H9 (cell line): ENCODE measurements around the gene DAPK1. TPM values are rescaled to one million over a fixed set of nuclear protein-coding genes. Genes with fewer than 3 reads are reported as not detected.

ENCODE experiments used
- DNase-seq: peaks from one replicate; pipeline ENCODE4 v3.0.0-alpha.2; 2017
- H2AFZ ChIP-seq: one replicate; pipeline ENCODE4 v1.6.1; 2013; ENCODE audit warnings: mild to moderate bottlenecking, low read length, control low read depth, moderate library complexity
- H2AK5ac ChIP-seq: 2 replicates; pipeline ENCODE4 v1.6.1; 2013; ENCODE audit warnings: low read length, control low read depth, mixed read lengths; ENCODE audit not compliant: insufficient read length
- H2BK120ac ChIP-seq: one replicate; pipeline ENCODE4 v1.6.1; 2013; ENCODE audit warnings: low read depth, mild to moderate bottlenecking, low read length, control low read depth, inconsistent platforms; ENCODE audit not compliant: poor library complexity, severe bottlenecking
- H2BK12ac ChIP-seq: 2 replicates; pipeline ENCODE4 v1.6.1; 2013; ENCODE audit warnings: low read length, control low read depth, mixed read lengths, low read depth; ENCODE audit not compliant: insufficient read length
- H2BK15ac ChIP-seq: 2 replicates; pipeline ENCODE4 v1.6.1; 2013; ENCODE audit warnings: low read depth, low read length, control low read depth
- H2BK20ac ChIP-seq: one replicate; pipeline ENCODE4 v1.6.1; 2013; ENCODE audit warnings: low read depth, mild to moderate bottlenecking, low read length, control low read depth, inconsistent platforms; ENCODE audit not compliant: poor library complexity, severe bottlenecking
- H2BK5ac ChIP-seq: 2 replicates; pipeline ENCODE4 v1.6.1; 2013; ENCODE audit warnings: low read length, control low read depth, mixed read lengths; ENCODE audit not compliant: insufficient read length
- H3K14ac ChIP-seq: 2 replicates; pipeline ENCODE4 v1.6.1; 2013; ENCODE audit warnings: low read length, control low read depth; ENCODE audit not compliant: insufficient read depth
- H3K18ac ChIP-seq: 2 replicates; pipeline ENCODE4 v1.6.1; 2013; ENCODE audit warnings: low read depth, mild to moderate bottlenecking, mixed read lengths, low read length, control low read depth; ENCODE audit not compliant: insufficient read length
- H3K23ac ChIP-seq: 2 replicates; pipeline ENCODE4 v1.6.1; 2013; ENCODE audit warnings: low read length, control low read depth, mixed read lengths, low read depth; ENCODE audit not compliant: insufficient read length
- H3K23me2 ChIP-seq: 2 replicates; pipeline ENCODE4 v1.6.1; 2013; ENCODE audit warnings: low read depth, mild to moderate bottlenecking, mixed read lengths, low read length, control low read depth; ENCODE audit not compliant: insufficient read length, poor library complexity, severe bottlenecking
- H3K27ac ChIP-seq: 2 replicates; pipeline ENCODE4 v1.5.1; 2013; ENCODE audit warnings: low read length, control low read depth, mixed read lengths, low read depth; ENCODE audit not compliant: insufficient read length
- H3K27me3 ChIP-seq: 2 replicates; pipeline ENCODE4 v1.6.1; 2013; ENCODE audit warnings: low read length, control low read depth, inconsistent platforms; ENCODE audit not compliant: insufficient read depth
- H3K4ac ChIP-seq: 2 replicates; pipeline ENCODE4 v1.6.1; 2013; ENCODE audit warnings: low read depth, mild to moderate bottlenecking, control low read depth, inconsistent platforms, low read length, moderate library complexity
- H3K4me1 ChIP-seq: 2 replicates; pipeline ENCODE4 v1.6.1; 2013; ENCODE audit warnings: low read length, control low read depth, inconsistent platforms; ENCODE audit not compliant: insufficient read depth
- H3K4me2 ChIP-seq: 2 replicates; pipeline ENCODE4 v1.6.1; 2013; ENCODE audit warnings: low read length, control low read depth, mixed read lengths; ENCODE audit not compliant: insufficient read length, insufficient read depth
- H3K56ac ChIP-seq: 2 replicates; pipeline ENCODE4 v1.6.1; 2013; ENCODE audit warnings: low read depth, mild to moderate bottlenecking, mixed read lengths, low read length, control low read depth; ENCODE audit not compliant: insufficient read length
- H3K79me1 ChIP-seq: 2 replicates; pipeline ENCODE4 v1.6.1; 2013; ENCODE audit warnings: low read depth, mild to moderate bottlenecking, moderate library complexity, low read length, control low read depth, inconsistent platforms; ENCODE audit not compliant: insufficient read depth, poor library complexity, severe bottlenecking
- H3K79me2 ChIP-seq: 2 replicates; pipeline ENCODE4 v1.6.1; 2013; ENCODE audit warnings: low read length, control low read depth, inconsistent platforms; ENCODE audit not compliant: insufficient read depth
- H3K9ac ChIP-seq: 2 replicates; pipeline ENCODE4 v1.6.1; 2013; ENCODE audit warnings: low read length, control low read depth, mixed read lengths; ENCODE audit not compliant: insufficient read length; ENCODE audit errors: extremely low read depth
- H3K9me3 ChIP-seq: one replicate; pipeline ENCODE4 v1.6.1; 2013; ENCODE audit warnings: low read depth, low read length, inconsistent platforms; ENCODE audit not compliant: control insufficient read depth
- H3T11ph ChIP-seq: one replicate; pipeline ENCODE4 v1.6.1; 2013; ENCODE audit warnings: mild to moderate bottlenecking, low read length, control low read depth, inconsistent platforms
- H4K20me1 ChIP-seq: one replicate; pipeline ENCODE4 v1.6.1; 2013; ENCODE audit not compliant: control insufficient read depth, insufficient read length, insufficient read depth
- H4K5ac ChIP-seq: 2 replicates; pipeline ENCODE4 v1.6.1; 2013; ENCODE audit warnings: low read depth, mild to moderate bottlenecking, mixed read lengths, low read length, control low read depth; ENCODE audit not compliant: insufficient read length
- H4K8ac ChIP-seq: replicated peaks from 2 replicates; pipeline ENCODE4 v1.6.1; 2013; ENCODE audit warnings: low read length, control low read depth, mixed read lengths, low read depth; ENCODE audit not compliant: insufficient read length
- H4K91ac ChIP-seq: 2 replicates; pipeline ENCODE4 v1.6.1; 2013; ENCODE audit warnings: low read depth, mild to moderate bottlenecking, moderate library complexity, mixed read lengths, low read length, control low read depth; ENCODE audit not compliant: insufficient read length
- H3K27ac Mint-ChIP-seq, 3 experiments: 2 replicates in 2 of 3; 3 replicates in 1 of 3; pipeline ENCODE4 v1.8.0; 2020 to 2021; ENCODE audit warnings: mixed read lengths in 3 of 3, mild to moderate bottlenecking in 1 of 3, moderate library complexity in 1 of 3
- H3K27me3 Mint-ChIP-seq: 2 replicates; pipeline ENCODE4 v1.8.0; 2021; ENCODE audit warnings: low read depth, mild to moderate bottlenecking, moderate library complexity, mixed read lengths
- H3K36me3 Mint-ChIP-seq, 3 experiments: 2 replicates in 2 of 3; 3 replicates in 1 of 3; pipeline ENCODE4 v1.8.0; 2020 to 2021; ENCODE audit warnings: low read depth in 3 of 3, mixed read lengths in 3 of 3; ENCODE audit not compliant: insufficient read depth in 1 of 3
- H3K4me1 Mint-ChIP-seq, 2 experiments: 2 replicates each; pipeline ENCODE4 v1.8.0; 2020; ENCODE audit warnings: mixed read lengths in 2 of 2
- H3K4me3 Mint-ChIP-seq, 2 experiments: 2 replicates in 1 of 2; 3 replicates in 1 of 2; pipeline ENCODE4 v1.8.0; 2020 to 2021; ENCODE audit warnings: mild to moderate bottlenecking in 2 of 2, mixed read lengths in 2 of 2, moderate library complexity in 1 of 2
- H3K9me3 Mint-ChIP-seq, 2 experiments: 2 replicates in 1 of 2; 3 replicates in 1 of 2; pipeline ENCODE4 v1.8.0; 2020; ENCODE audit warnings: mild to moderate bottlenecking in 2 of 2, mixed read lengths in 2 of 2, moderate library complexity in 1 of 2
- WGBS: extraction: QIAGEN DNeasy Blood & Tissue Kit; methylation state at CpG from one replicate; pipeline ENCODE4 v1.1.7; 2013; ENCODE audit warnings: missing lambda C conversion rate, low lambda C conversion rate, mixed read lengths; ENCODE audit not compliant: insufficient read length; ENCODE audit errors: extremely low coverage; 5-methylcytosine and 5-hydroxymethylcytosine counted together
- total RNA-seq: library from RNA; stranded (reverse); gene quantifications from 2 replicates; pipeline ENCODE4 v1.2.1, GENCODE V29; 2021
- TF ChIP-seq, protein P1 (sequence below): fragments of 200-600 bp; sonication (generic); conservative IDR thresholded peaks from 3 replicates; pipeline ENCODE4 v1.8.0; 2021; ENCODE audit warnings: antibody characterized with exemption, mild to moderate bottlenecking

Gene DAPK1
- total RNA-seq, 1 experiment from 2014 or later: 79.4 TPM

DNA sequence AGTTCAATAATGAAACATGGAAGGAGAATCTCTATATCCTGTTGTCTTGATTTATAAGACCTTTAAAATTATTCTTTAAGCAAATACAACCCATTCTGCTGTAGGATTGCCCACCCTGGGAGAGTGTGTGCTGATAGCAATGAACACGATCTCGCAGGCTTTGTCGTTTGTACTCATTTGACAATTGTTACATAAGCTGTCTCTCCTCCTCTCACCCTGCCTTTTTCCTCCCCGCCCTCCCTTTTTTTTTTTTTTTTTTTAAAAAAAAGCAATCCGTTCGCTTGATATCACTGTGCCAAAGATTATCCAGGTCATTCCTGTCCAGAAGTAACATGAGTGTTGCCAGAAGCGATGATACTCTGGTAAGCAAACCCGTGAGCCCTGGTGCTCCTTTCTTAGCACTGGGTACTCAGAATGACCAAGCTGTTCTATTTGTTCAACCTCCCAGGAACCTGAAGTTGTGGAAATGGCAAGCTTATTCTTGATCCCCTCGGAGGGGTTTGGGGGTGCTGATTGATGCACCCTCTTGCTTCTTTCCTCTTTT, 145.5 kb downstream of the DAPK1 start:
- Histone ChIP-seq H3K56ac (no peak overlapping the region), H3K14ac (no peak overlapping the region), H4K8ac (no peak overlapping the region), H3K4me2 (no peak overlapping the region), H3K4me1 (peaks cover 6% of the 10 kb centered on the region; the same call in 1 of the 2 replicates), H3K9ac (no peak overlapping the region), H3K27ac (no peak overlapping the region), H3K27me3 (no peaks in the 10 kb centered on the region), H2AFZ (no peak overlapping the region), H4K5ac (no peak overlapping the region), H3K18ac (no peak overlapping the region), H3K79me1 (no peaks in the 10 kb centered on the region), H2BK12ac (no peak overlapping the region), H3T11ph (no peak overlapping the region), H3K23me2 (no peaks in the 10 kb centered on the region), H3K4ac (no peak overlapping the region), H4K91ac (no peak overlapping the region), H2BK120ac (no peak overlapping the region), H2BK20ac (no peak overlapping the region), H2BK15ac (no peak overlapping the region), H2AK5ac (no peak overlapping the region), H2BK5ac (no peak overlapping the region), H3K23ac (no peak overlapping the region), H3K79me2 (no peaks in the 10 kb centered on the region), H3K9me3 (no peaks in the 10 kb centered on the region), H4K20me1 (no peaks in the 10 kb centered on the region)
- Mint-ChIP-seq H3K27me3 (no peaks in the 10 kb centered on the region), H3K4me3 (no peak overlapping the region), H3K27ac (peak overlapping the region in 2 of 3 experiments; percentile 46 to 65; a peak in 4 of 7 replicates), H3K36me3 (peaks cover 53 to 74% (median 72%) of the 10 kb centered on the region in 3 experiments), H3K4me1 (peaks cover 15 to 19% of the 10 kb centered on the region in 2 experiments), H3K9me3 (no peaks in the 10 kb centered on the region)
- no CpG with 5 or more reads among the region's 9 CpGs for WGBS
- TF ChIP-seq, protein P1, sequence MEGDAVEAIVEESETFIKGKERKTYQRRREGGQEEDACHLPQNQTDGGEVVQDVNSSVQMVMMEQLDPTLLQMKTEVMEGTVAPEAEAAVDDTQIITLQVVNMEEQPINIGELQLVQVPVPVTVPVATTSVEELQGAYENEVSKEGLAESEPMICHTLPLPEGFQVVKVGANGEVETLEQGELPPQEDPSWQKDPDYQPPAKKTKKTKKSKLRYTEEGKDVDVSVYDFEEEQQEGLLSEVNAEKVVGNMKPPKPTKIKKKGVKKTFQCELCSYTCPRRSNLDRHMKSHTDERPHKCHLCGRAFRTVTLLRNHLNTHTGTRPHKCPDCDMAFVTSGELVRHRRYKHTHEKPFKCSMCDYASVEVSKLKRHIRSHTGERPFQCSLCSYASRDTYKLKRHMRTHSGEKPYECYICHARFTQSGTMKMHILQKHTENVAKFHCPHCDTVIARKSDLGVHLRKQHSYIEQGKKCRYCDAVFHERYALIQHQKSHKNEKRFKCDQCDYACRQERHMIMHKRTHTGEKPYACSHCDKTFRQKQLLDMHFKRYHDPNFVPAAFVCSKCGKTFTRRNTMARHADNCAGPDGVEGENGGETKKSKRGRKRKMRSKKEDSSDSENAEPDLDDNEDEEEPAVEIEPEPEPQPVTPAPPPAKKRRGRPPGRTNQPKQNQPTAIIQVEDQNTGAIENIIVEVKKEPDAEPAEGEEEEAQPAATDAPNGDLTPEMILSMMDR: no peak
- DNase-seq: no peak
